Mammary epithelial cell (primary cell): Measurements from ENCODE around the gene ZNF558.

Experiments
- EZH2 ChIP-seq: IDR thresholded peaks from 2 replicates; pipeline ENCODE4 v1.6.1; 2012; ENCODE audit warnings: low read length, inconsistent platforms, borderline replicate concordance
- TF ChIP-seq, protein P1 (sequence below), 2 donors: IDR thresholded peaks in 1 of 2; conservative IDR thresholded peaks in 1 of 2; 2 replicates each; pipeline ENCODE4 v1.5.1; 2011 to 2012; ENCODE audit warnings: inconsistent platforms in 2 of 2, low read length in 2 of 2, mild to moderate bottlenecking in 2 of 2, control low read depth in 1 of 2, low read depth in 1 of 2; ENCODE audit not compliant: insufficient read depth in 1 of 2; ENCODE audit errors: extremely low read depth in 1 of 2

DNA sequence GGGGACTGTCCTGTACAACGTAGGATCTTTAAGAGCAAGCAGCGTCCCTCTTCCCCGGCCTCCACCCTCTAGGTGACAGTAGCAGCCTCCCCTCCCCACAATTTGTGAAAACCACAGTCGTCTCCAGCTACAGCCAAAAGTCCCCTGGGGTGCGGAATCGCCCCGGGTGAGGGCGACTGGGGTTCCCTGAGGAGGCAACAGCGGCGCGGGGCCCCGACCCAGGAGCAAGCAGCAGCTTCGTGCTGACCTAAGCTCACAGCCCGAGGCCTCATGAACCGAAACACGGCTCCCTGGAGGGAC lies 322 bp downstream of the ZNF558 start:
- TF ChIP-seq, protein P1, sequence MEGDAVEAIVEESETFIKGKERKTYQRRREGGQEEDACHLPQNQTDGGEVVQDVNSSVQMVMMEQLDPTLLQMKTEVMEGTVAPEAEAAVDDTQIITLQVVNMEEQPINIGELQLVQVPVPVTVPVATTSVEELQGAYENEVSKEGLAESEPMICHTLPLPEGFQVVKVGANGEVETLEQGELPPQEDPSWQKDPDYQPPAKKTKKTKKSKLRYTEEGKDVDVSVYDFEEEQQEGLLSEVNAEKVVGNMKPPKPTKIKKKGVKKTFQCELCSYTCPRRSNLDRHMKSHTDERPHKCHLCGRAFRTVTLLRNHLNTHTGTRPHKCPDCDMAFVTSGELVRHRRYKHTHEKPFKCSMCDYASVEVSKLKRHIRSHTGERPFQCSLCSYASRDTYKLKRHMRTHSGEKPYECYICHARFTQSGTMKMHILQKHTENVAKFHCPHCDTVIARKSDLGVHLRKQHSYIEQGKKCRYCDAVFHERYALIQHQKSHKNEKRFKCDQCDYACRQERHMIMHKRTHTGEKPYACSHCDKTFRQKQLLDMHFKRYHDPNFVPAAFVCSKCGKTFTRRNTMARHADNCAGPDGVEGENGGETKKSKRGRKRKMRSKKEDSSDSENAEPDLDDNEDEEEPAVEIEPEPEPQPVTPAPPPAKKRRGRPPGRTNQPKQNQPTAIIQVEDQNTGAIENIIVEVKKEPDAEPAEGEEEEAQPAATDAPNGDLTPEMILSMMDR (conservative IDR thresholded peaks at IDR 0.05 in 1 of 2, IDR thresholded peaks at IDR 0.05 in 1 of 2; ENCODE audit: extremely low read depth in 1 of 2, insufficient read depth in 1 of 2, low read depth in 1 of 2, low read length in 2 of 2): no peak
- no peak for TF ChIP-seq EZH2
